ENCODE results near the gene TNS1.

The TNS1 gene

DNA sequence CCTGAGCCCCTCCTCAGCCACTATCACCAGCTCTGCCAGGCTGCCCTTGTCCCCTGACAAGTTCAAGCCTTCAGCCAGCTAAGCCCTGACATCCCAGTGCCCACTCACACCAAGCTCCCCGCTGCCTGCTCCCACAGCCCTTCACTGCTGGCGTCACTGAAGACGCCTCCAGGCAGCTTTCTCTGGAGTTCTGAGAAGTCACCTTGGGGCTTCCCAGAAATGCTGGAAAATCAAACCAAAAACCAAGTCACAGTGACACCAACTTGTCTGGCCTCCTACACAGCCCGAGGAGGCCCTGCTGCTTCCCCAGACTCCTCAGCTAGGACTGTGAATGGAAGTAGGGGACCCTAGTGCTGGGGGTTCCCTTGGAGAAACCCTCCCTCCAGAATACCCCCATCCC lies 2.2 kb upstream of the TNS1 start:
- Histone ChIP-seq H3K4me3 (IDR thresholded peaks at IDR 0.05; ENCODE audit: insufficient read depth, low read depth, low read length) (no peak overlapping the region), H3K27me3 (ENCODE audit: insufficient read depth, low read depth) (no peaks in the 10 kb centered on the region), H3K79me2 (ENCODE audit: insufficient read depth, low read depth) (no peaks in the 10 kb centered on the region), H2AFZ (ENCODE audit: low read depth) (no peak overlapping the region), H3K9ac (no peak overlapping the region), H3K4me1 (ENCODE audit: low read depth, poor library complexity, severe bottlenecking) (no peaks in the 10 kb centered on the region), H4K20me1 (ENCODE audit: insufficient read depth) (no peaks in the 10 kb centered on the region), H3K36me3 (ENCODE audit: insufficient read depth) (no peaks in the 10 kb centered on the region), H3K4me2 (no peak overlapping the region), H3K27ac (no peak overlapping the region)
- TF ChIP-seq, protein P1, sequence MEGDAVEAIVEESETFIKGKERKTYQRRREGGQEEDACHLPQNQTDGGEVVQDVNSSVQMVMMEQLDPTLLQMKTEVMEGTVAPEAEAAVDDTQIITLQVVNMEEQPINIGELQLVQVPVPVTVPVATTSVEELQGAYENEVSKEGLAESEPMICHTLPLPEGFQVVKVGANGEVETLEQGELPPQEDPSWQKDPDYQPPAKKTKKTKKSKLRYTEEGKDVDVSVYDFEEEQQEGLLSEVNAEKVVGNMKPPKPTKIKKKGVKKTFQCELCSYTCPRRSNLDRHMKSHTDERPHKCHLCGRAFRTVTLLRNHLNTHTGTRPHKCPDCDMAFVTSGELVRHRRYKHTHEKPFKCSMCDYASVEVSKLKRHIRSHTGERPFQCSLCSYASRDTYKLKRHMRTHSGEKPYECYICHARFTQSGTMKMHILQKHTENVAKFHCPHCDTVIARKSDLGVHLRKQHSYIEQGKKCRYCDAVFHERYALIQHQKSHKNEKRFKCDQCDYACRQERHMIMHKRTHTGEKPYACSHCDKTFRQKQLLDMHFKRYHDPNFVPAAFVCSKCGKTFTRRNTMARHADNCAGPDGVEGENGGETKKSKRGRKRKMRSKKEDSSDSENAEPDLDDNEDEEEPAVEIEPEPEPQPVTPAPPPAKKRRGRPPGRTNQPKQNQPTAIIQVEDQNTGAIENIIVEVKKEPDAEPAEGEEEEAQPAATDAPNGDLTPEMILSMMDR (conservative IDR thresholded peaks at IDR 0.05; ENCODE audit: low read depth, low read length): no peak

DNA sequence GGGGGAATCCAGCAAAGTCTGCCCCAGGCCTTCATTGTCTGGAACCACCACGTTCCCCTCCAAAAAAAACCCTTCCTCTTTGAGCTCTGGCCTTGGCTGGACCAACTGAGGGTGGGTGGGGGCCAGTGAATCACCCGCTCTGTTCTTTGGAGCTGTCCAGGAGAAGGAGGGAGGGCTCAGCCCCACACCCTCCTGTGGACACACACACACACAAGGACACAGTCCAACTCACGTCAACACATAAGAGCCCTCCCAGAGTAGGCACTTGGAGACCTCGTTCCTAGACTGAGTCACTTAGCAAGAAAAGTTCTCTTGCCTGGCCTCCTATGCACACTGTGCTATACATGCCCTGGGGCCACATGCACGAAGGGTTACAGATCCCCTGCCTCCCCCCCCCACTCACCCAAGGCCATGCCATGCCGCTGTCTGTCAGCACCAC lies 1.2 kb upstream of the TNS1 start:
- Histone ChIP-seq H3K4me1 (ENCODE audit: low read depth, poor library complexity, severe bottlenecking) (no peaks in the 10 kb centered on the region), H4K20me1 (ENCODE audit: insufficient read depth) (no peaks in the 10 kb centered on the region), H3K27ac (no peak overlapping the region)

DNA sequence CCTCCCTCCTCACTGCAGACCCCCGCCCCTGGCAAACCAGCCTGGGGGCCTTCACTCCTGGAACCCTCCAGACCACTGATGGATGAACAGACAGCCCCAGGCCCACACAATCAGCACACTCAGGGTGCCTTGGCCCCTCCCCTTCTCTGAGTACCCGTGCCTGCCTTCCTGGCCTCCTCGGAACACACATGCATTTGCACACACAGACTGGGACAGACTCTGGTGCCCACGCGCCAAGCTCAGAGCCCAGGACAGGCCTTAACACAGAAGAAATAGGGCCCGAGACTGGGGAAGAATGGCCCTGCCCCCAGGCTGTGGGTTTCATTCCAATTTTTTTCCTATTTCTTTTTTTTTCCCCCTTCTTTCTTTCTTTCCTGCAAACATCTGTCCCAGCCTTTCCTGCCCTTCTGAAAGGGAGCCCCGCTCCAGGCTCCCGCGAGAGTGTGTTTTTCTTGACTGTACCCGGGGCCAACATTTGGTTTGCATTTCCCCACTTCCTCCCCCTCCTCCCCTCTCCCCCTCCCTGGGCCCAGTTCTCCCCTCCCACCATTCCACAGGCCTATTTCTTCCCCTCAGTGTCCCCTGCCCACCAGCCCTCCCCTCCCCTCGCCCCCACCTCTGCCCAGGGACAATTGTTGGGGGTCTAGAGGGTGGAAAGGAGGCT lies 618 bp upstream of the TNS1 start:
- Histone ChIP-seq H3K4me2 (no peak overlapping the region), H3K4me1 (ENCODE audit: low read depth, poor library complexity, severe bottlenecking) (no peaks in the 10 kb centered on the region)

More for the DNA sequence above, 1.2 kb upstream of the TNS1 start:
- no peak overlapping the region for H3K4me3 ChIP-seq (IDR thresholded peaks at IDR 0.05; ENCODE audit: insufficient read depth, low read depth, low read length)
- no peak overlapping the region for H3K4me2 ChIP-seq
- H3K36me3 ChIP-seq (ENCODE audit: insufficient read depth): no peaks in the 10 kb centered on the region
- no peak overlapping the region for H3K9ac ChIP-seq
- no peaks in the 10 kb centered on the region for H3K79me2 ChIP-seq (ENCODE audit: insufficient read depth, low read depth)
- no peaks in the 10 kb centered on the region for H3K27me3 ChIP-seq (ENCODE audit: insufficient read depth, low read depth)
- TF ChIP-seq, protein P1 (conservative IDR thresholded peaks at IDR 0.05; ENCODE audit: low read depth, low read length): no peak
- H2AFZ ChIP-seq (ENCODE audit: low read depth): no peak overlapping the region

DNA sequence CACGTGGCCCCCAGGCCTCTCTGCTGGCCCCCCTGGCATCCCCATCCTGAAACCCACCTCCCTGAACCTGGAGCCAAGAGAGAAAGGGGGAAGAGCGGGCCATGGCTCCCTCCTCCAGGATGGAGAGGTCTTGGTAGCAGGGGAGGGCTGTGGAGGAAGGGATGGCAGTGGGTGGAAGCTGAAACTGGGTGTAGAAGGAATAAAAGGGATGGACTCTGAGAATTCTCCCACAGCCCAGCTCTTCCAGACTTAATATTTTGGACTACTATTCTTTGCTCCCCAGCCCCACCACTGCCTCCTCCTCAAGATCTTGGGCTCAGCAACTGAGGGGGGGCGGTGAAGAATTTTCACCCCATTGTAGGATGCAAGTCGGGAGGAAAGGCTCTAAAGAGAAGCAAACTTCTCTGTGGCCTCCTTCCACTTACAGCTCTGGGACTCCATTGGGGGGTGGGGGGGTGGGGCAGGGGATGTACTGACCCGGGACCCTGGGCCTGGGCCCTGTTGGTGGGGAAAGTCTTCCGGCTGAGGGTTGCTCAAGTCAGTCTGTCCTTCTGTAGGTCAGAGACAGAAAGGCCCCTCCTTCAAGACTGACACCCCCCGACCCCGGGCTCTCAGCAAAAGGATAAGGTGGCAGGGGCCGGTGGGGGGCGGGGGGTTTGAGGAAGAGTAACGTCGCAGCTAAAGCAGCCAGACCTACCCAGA lies 501 bp downstream of the TNS1 start:
- H3K27me3 ChIP-seq (ENCODE audit: insufficient read depth, low read depth): no peaks in the 10 kb centered on the region
- no peaks in the 10 kb centered on the region for H4K20me1 ChIP-seq (ENCODE audit: insufficient read depth)
- no peaks in the 10 kb centered on the region for H3K79me2 ChIP-seq (ENCODE audit: insufficient read depth, low read depth)
- H2AFZ ChIP-seq (ENCODE audit: low read depth): no peak overlapping the region
- no peak overlapping the region for H3K4me2 ChIP-seq
- TF ChIP-seq, protein P1 (conservative IDR thresholded peaks at IDR 0.05; ENCODE audit: low read depth, low read length): no peak
- no peak overlapping the region for H3K9ac ChIP-seq
- H3K36me3 ChIP-seq (ENCODE audit: insufficient read depth): no peaks in the 10 kb centered on the region
- H3K27ac ChIP-seq: no peak overlapping the region
- H3K4me3 ChIP-seq (IDR thresholded peaks at IDR 0.05; ENCODE audit: insufficient read depth, low read depth, low read length): no peak overlapping the region
- H3K4me1 ChIP-seq (ENCODE audit: low read depth, poor library complexity, severe bottlenecking): no peaks in the 10 kb centered on the region

More for the DNA sequence above, 618 bp upstream of the TNS1 start:
- no peaks in the 10 kb centered on the region for H3K79me2 ChIP-seq (ENCODE audit: insufficient read depth, low read depth)
- no peaks in the 10 kb centered on the region for H3K36me3 ChIP-seq (ENCODE audit: insufficient read depth)
- H3K27me3 ChIP-seq (ENCODE audit: insufficient read depth, low read depth): no peaks in the 10 kb centered on the region
- H3K4me3 ChIP-seq (IDR thresholded peaks at IDR 0.05; ENCODE audit: insufficient read depth, low read depth, low read length): no peak overlapping the region
- no peaks in the 10 kb centered on the region for H4K20me1 ChIP-seq (ENCODE audit: insufficient read depth)
- no peak overlapping the region for H3K27ac ChIP-seq
- TF ChIP-seq, protein P1 (conservative IDR thresholded peaks at IDR 0.05; ENCODE audit: low read depth, low read length): no peak
- H3K9ac ChIP-seq: no peak overlapping the region
- no peak overlapping the region for H2AFZ ChIP-seq (ENCODE audit: low read depth)

Measured in KMS-11 (cell line).